GM13976 (cell line): ENCODE data around the gene MAP4K4.

ENCODE experiments used
- DNase-seq: peaks from one replicate; pipeline ENCODE4 v3.0.0; 2012; ENCODE audit warnings: low spot score
- CTCF ChIP-seq: IDR thresholded peaks from 2 replicates; pipeline ENCODE4 v1.5.1; 2012; ENCODE audit warnings: borderline replicate concordance, mild to moderate bottlenecking; ENCODE audit not compliant: insufficient read depth; ENCODE audit errors: extremely low read depth, missing control alignments, control extremely low read depth
- in situ Hi-C: fragments of 300-500 bp; cut with MboI; formaldehyde crosslinking; loops from one replicate; pipeline ENCODE4 v1.12.0; 2022; ENCODE audit warnings: low sequenced_read_pairs, mixed read lengths, inconsistent platforms; ENCODE audit not compliant: unreplicated experiment

MAP4K4 gene

DNA sequence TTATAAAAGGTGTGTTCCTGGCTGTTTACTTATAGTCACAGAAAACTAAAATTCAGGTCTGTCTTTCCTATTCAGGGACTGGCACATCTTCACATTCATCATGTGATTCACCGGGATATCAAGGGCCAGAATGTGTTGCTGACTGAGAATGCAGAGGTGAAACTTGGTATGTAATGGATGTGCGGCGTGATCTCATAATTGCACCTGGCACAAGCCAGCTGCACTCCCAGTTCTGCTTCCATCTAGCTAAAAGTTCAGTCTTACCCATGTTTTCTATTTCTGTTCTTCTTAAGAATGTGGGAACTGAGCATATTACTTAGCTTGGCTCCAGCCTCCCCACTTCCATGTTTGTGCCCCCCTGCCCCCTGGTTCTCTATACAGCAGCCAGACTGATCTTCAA, 131.9 kb downstream of the MAP4K4 start:
- in situ Hi-C loops, result loop anchor here (25.0 kb wide), 1 partner anchor 417 kb away; no protein-coding TSS in a partner anchor
- TF ChIP-seq CTCF, result no peak
- DNase-seq, result no peak

- TF ChIP-seq CTCF, result no peak
- in situ Hi-C loops, result loop anchor here (25.0 kb wide), 1 partner anchor 418 kb away; no protein-coding TSS in a partner anchor
- no peak for DNase-seq
Measured at GRCh38 chr2:101830146-101830545, 132.6 kb downstream of the MAP4K4 start.

DNA sequence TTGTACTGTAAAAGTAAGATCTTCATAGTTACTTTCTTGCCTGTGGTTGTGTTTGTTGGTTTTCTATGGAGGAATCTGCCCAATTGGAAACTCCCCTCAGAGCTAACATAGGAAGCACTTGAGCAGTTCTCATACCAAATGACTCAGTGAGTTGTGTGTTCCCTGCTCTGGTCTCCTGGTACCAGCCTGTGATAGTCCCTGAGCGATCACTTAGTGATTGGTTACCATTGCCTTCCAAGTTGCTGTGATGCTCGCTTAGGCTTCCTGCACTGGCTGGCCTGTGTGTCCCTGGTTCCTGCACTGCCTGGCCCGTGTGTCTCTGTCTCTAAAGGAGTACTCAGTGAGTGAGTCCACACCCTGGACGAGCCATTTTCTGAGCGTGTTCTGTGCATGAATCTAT, 133.0 kb downstream of the MAP4K4 start:
- DNase-seq, result no peak
- TF ChIP-seq CTCF, result no peak
- in situ Hi-C loops, result loop anchor here (25.0 kb wide), 1 partner anchor 418 kb away; no protein-coding TSS in a partner anchor

DNA sequence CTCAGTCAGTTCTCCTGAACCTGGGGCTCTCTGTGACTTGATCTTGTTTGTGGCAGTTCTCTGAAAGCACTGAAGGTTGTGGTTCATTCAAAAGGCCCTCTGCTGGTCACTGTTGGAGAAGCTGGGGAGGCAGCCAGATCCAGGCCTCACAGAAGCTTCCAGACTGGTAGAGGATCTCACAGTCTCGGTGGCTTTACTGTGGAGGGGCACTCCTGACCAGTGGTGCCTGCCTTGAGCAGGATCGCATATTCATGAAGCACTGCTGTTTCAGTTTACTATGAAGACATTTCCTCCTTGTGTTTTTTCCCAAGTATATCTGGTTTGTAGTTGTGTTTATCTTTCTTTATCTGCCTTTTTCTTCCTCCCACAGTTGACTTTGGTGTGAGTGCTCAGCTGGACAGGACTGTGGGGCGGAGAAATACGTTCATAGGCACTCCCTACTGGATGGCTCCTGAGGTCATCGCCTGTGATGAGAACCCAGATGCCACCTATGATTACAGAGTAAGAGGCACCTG, 133.9 kb downstream of the MAP4K4 start:
- DNase-seq, result peak; percentile 57
- peak; percentile 58 for TF ChIP-seq CTCF
- in situ Hi-C loops, result loop anchor here (25.0 kb wide), 1 partner anchor 419 kb away; no protein-coding TSS in a partner anchor

GRCh38 chr2:101832114-101832513, 134.6 kb downstream of the MAP4K4 start:
- TF ChIP-seq CTCF, result no peak
- in situ Hi-C loops, result loop anchor here (25.0 kb wide), 1 partner anchor 420 kb away; no protein-coding TSS in a partner anchor
- no peak for DNase-seq

DNA sequence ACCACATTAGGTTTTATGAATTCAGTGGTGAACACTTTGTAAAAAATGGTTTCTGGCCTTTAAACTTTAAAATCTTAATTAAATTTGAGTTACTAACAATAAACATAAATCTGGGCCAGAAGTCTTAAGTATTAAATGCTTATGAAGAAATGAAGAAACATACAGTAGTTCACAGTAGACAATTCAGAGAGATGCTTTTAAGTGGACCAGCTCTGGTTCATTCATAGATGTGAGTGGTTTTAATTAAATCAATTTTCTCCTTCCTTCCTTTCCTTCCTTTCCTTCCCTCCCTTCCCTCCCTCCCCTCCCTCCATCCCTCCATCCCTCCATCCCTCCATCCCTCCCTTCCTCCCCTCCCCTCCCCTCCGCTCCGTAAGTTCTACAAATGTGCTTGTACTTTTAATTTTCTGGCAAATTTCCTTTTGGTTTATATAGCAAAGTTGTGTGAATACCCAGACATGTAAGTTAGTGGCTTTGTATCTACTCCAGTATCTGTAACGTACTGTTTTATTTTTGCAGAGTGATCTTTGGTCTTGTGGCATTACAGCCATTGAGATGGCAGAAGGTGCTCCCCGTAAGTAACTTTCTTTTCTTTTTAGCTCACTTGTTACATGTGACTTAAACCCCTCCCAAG, 136.5 kb downstream of the MAP4K4 start:
- no peak for DNase-seq
- no peak for TF ChIP-seq CTCF
- in situ Hi-C loops, result loop anchor here (25.0 kb wide), 1 partner anchor 422 kb away; no protein-coding TSS in a partner anchor
